ENCODE results near the gene ZNF697.
A peak's percentile ranks its signal among the peaks of the same experiment; 100 is the strongest.
"Not testable (repeated sequence)": the region's sequence is repeated elsewhere in the genome, so short reads cannot be mapped to it uniquely, and the experiment has no call there.

The ZNF697 gene

DNA sequence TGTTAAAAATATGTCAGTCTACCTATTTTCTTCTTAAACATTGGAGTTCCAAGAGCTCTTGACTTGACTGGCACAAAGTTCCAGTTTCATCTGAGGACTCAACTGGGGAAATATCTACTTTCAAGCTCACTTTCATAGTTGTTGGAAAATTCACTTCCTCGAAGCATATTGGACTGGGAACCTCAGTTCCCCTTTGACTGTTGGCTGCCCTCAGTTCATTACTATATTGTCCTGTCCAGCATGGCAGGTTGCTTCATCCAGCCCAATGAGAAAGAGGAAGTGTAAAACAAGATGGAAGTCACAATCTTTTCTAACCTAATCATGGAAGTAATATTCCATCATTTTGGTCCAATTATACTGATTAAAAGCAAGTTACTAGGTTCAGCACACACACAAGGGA lies 54.3 kb downstream of the ZNF697 start:
- Mint-ChIP-seq H3K4me3 (no peak overlapping the region), H3K27ac (no peak overlapping the region)

DNA sequence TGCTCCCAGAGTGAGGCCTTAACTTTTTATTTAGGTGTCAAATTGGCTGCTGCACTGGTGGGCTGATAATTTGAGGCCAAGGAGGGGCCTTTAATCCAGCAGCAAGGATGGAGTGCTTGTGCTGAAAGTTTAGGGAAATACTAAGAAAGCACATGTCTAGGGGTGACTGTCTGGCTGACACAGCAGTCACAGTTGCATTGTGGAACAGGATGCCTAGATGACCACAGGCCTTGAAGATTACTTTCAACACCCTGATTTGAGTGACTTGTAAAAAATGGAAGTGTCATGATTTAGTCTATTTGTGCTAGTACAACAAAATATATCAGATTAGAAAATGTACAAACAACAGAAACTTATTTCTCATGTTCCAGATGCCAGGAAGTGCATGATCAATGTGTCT lies 57.7 kb downstream of the ZNF697 start:
- Mint-ChIP-seq H3K4me3 (no peak overlapping the region), H3K27me3 (peaks cover 0 to 4% of the 10 kb centered on the region in 2 donors), H3K9me3 (peaks cover 0 to 1% of the 10 kb centered on the region in 2 donors), H3K4me1 (no peaks in the 10 kb centered on the region), H3K27ac (no peak overlapping the region), H3K36me3 (no peaks in the 10 kb centered on the region)
- DNase-seq: no peak
- ATAC-seq (replicated peaks): no peak

More for the DNA sequence above, 54.3 kb downstream of the ZNF697 start:
- no peaks in the 10 kb centered on the region for H3K4me1 Mint-ChIP-seq
- no peaks in the 10 kb centered on the region for H3K36me3 Mint-ChIP-seq
- H3K9me3 Mint-ChIP-seq: peaks cover 0 to 1% of the 10 kb centered on the region in 2 donors
- no peak for DNase-seq
- H3K27me3 Mint-ChIP-seq: peaks cover 0 to 4% of the 10 kb centered on the region in 2 donors
- no peak for ATAC-seq (replicated peaks)

DNA sequence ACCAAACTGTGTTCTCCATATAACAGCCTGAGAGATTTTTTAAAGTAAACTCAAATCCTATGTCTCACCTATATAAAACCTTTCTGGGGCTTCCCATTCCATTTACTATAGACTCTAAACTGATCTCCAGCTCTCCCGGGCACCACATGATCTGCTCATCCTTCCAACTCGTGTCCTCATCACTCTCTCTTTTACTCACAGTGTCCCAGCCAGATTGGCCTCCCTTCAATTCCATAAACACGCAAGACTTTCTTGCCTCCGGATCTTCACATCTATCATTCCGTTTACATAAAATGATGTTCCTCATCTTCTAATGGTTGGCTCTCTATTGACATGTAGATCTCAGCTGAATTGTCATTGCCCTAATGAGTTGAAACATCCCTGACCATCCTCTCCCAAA lies 59.4 kb downstream of the ZNF697 start:
- Mint-ChIP-seq H3K9me3 (peaks cover 0 to 1% of the 10 kb centered on the region in 2 donors), H3K4me1 (no peaks in the 10 kb centered on the region), H3K4me3 (no peak overlapping the region), H3K36me3 (no peaks in the 10 kb centered on the region), H3K27me3 (no peaks in the 10 kb centered on the region), H3K27ac (no peak overlapping the region)
- ATAC-seq (replicated peaks) (no peak), DNase-seq (no peak)

DNA sequence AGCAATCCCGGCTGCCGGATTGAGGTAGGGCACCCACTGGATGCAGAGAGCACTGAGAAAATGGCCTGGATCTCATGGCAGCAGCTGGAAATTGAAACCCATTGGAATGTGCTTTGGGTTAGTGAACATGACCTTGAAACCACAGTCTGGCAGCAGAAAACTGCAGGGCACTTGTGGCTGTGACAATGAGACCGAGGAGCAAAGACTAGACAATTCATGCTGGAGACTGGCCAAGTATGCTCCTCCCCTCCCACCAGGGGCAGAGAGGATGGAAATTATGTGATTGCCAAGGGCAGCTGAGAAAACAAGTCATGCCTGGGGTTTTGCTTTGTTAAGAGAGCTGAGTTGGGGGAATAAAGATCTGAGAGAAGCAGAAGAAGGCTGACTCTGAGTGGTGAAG lies 60.7 kb downstream of the ZNF697 start:
- no peaks in the 10 kb centered on the region for H3K27me3 Mint-ChIP-seq
- H3K27ac Mint-ChIP-seq: no peak overlapping the region
- no peaks in the 10 kb centered on the region for H3K4me1 Mint-ChIP-seq
- H3K36me3 Mint-ChIP-seq: no peaks in the 10 kb centered on the region
- H3K9me3 Mint-ChIP-seq: no peaks in the 10 kb centered on the region
- DNase-seq (no peak), ATAC-seq (replicated peaks) (no peak)
- H3K4me3 Mint-ChIP-seq: no peak overlapping the region

DNA sequence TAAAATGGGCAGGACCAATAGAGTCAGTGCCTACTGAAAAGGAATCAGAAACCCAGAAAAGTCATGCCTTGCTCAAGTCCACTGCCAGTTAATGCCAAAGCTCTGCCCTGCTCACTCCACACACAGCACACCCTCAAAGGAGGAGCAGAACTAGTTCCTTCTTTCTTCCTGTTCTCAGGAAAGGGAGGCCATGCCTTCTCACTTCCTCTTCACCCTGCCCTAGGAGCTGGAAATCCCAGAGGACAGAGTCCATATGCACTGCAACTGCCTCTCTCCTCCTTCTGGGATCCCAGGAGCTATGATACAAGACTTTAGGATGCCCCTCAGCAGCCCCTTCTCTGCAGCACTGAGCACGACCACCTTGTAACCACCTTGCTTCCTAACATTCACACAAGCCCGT lies 62.3 kb downstream of the ZNF697 start:
- H3K27ac Mint-ChIP-seq; H3K9me3 Mint-ChIP-seq; ATAC-seq (replicated peaks); H3K4me1 Mint-ChIP-seq; DNase-seq; H3K4me3 Mint-ChIP-seq; H3K36me3 Mint-ChIP-seq; H3K27me3 Mint-ChIP-seq: not testable (repeated sequence)

DNA sequence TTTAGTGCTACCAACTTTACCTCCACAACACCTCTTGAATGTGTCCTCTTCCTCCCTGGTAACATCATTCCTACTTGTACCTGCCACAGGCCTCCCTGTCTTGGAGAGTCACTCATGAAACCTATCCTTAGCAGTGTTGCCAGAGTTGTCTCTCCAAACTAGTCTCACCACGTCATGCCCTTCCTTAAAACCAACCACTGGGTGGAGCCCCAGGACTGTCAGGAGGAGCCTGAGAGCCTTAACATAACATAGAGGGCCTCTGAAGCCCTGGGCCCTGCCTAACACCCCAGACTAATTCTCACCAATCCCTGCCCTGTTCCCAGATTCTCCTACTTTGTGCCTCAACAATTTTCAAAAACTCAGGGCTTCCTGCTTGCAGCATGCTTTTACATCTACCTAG lies 65.3 kb downstream of the ZNF697 start:
- ATAC-seq (replicated peaks) (peak; percentile 71 to 76), DNase-seq (no peak)
- H3K27me3 Mint-ChIP-seq: no peaks in the 10 kb centered on the region
- H3K4me1 Mint-ChIP-seq: no peaks in the 10 kb centered on the region
- H3K4me3 Mint-ChIP-seq: no peak overlapping the region
- H3K36me3 Mint-ChIP-seq: no peaks in the 10 kb centered on the region
- no peak overlapping the region for H3K27ac Mint-ChIP-seq
- H3K9me3 Mint-ChIP-seq: no peaks in the 10 kb centered on the region

DNA sequence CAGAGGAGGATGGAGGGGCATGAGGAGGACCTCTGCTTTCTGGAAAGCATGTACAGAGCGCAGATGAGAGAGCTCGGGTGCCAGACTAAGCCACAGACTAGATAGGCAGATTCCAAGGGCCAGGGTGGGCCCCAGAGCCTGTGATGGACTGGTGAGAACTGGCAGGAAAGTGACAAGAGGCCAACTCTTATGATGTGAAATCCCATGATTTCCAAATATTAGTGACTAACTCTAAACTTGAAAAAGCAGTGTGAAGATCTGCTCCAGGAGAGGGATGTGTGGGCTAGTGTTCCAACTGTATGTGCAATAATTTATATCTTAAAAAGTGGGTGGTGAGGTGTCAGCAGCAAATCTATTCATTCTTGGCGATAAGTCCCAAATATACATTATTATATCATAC lies 67.0 kb downstream of the ZNF697 start:
- H3K36me3 Mint-ChIP-seq; H3K27me3 Mint-ChIP-seq; DNase-seq; H3K4me1 Mint-ChIP-seq; H3K9me3 Mint-ChIP-seq; ATAC-seq (replicated peaks); H3K4me3 Mint-ChIP-seq; H3K27ac Mint-ChIP-seq: not testable (repeated sequence)

DNA sequence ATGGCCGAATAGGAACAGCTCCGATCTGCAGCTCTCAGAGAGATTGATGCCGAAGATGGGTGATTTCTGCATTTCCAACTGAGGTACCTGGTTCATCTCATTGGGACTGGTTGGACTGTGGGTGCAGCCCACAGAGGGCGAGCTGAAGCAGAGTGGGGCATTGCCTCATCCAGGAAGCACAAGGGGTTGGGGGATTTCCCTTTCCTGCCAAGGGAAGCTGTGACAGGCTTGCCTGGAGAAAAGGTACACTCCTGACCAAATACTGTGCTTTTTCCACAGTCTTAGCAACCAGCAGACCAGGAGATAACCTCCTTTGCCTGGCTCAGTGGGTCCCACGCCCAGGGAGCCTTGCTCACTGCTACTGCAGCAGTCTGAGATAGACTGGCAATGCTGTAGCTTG lies 74.2 kb downstream of the ZNF697 start:
- peaks cover 0 to 4% of the 10 kb centered on the region in 2 donors for H3K4me1 Mint-ChIP-seq
- ATAC-seq (replicated peaks) (no peak), DNase-seq (no peak)
- H3K36me3 Mint-ChIP-seq: no peaks in the 10 kb centered on the region
- peaks cover 8 to 17% of the 10 kb centered on the region in 2 donors for H3K27me3 Mint-ChIP-seq
- H3K4me3 Mint-ChIP-seq: no peak overlapping the region
- no peak overlapping the region for H3K27ac Mint-ChIP-seq
- peaks cover 3% of the 10 kb centered on the region in 2 donors for H3K9me3 Mint-ChIP-seq

DNA sequence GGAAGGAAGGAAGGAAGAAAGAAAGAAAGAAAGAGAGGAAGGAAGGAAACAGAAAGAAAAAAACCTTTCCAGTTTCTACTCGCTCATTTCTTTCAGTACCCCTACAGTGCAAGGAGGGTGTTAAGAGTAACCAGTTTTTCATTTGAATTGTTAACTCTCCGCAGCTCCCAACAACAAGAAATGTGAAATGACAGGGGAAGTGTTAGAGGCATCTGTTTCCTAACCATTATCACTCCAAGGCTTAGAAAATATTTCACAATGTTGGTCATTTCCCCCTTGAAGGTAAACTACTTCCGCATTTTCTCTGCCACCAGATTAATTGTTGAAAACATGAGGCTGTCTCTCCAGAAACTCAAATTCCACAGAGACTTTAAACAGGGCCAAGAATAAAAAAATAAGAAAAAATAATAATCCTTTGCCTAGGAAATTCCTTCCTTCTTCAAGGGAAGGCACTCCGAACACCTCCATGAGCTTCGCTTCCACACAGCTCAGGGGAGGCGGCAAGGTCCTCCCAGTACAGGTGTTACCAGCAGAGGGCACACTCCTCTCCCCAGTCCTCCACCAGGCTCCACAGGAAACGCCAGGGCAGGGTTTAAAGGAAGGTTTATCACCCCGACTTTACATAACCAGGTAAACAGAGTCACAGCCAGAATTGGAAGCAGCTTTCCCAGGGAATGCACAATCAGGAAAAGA lies 78.0 kb downstream of the ZNF697 start:
- peak; percentile 42 to 46 for ATAC-seq (replicated peaks)
- not testable (repeated sequence) for H3K9me3 Mint-ChIP-seq, H3K27ac Mint-ChIP-seq, H3K4me3 Mint-ChIP-seq, H3K4me1 Mint-ChIP-seq, DNase-seq, H3K36me3 Mint-ChIP-seq
- peaks cover 14 to 16% of the 10 kb centered on the region in 2 donors for H3K27me3 Mint-ChIP-seq
